ENCODE results near the gene TPCN2. TPM values are rescaled to one million over a fixed set of nuclear protein-coding genes. Genes with fewer than 3 reads are reported as not detected.

The TPCN2 gene
- total RNA-seq, 1 experiment from 2014 or later, result 5.5 TPM

DNA sequence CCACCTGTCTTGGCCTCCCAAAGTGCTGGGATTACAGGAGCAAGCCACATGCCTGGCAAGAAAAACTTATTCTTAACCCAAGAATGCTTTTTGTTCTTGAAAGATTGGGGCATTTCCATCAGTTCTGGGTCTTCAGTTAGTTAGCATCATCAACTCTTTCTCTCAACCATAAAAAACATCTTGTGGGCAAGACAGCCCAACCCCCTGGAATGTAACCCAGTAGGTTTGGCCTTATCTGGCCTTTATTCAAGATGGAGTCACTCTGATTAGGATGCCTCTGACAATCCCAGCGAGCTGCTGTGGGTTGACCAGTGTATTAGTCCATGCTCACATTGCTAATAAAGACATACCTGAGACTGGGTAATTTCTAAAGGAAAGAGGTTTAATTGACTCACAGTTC, 9.2 kb upstream of the TPCN2 start:
- H3K36me3 ChIP-seq, result no peaks in the 10 kb centered on the region
- no peaks in the 10 kb centered on the region for H3K27me3 ChIP-seq
- DNase-seq, result no peak
- H3K4me1 ChIP-seq, result peaks cover 7% of the 10 kb centered on the region; the same call in 1 of the 2 replicates
- H3K27ac ChIP-seq, result no peak overlapping the region
- no peak overlapping the region for H3K4me3 ChIP-seq
- H3K9me3 ChIP-seq (replicated peaks), result no peaks in the 10 kb centered on the region

DNA sequence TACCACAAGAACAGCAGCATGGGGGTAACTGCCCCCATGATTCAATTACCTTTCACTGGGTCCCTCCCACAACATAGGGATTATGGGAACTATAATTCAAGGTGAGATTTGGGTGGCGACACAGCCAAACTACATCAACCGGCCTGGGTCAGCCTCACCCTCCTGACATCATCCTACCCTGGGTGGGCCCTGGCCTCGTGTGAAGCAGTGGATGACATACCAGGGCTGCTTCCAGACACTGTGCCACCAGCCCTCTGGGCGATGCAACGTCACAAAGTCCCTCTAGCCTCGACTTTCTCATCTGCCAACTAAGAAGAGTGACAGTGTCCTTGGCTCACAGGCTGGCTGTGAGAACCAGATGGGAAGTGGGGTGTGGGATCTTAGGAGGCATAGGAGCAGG, 8.7 kb upstream of the TPCN2 start:
- Histone ChIP-seq H3K27me3 (no peaks in the 10 kb centered on the region), H3K4me3 (no peak overlapping the region), H3K27ac (no peak overlapping the region), H3K9me3 (replicated peaks) (no peaks in the 10 kb centered on the region), H3K36me3 (no peaks in the 10 kb centered on the region), H3K4me1 (peaks cover 7% of the 10 kb centered on the region; the same call in 1 of the 2 replicates)
- no peak for DNase-seq

DNA sequence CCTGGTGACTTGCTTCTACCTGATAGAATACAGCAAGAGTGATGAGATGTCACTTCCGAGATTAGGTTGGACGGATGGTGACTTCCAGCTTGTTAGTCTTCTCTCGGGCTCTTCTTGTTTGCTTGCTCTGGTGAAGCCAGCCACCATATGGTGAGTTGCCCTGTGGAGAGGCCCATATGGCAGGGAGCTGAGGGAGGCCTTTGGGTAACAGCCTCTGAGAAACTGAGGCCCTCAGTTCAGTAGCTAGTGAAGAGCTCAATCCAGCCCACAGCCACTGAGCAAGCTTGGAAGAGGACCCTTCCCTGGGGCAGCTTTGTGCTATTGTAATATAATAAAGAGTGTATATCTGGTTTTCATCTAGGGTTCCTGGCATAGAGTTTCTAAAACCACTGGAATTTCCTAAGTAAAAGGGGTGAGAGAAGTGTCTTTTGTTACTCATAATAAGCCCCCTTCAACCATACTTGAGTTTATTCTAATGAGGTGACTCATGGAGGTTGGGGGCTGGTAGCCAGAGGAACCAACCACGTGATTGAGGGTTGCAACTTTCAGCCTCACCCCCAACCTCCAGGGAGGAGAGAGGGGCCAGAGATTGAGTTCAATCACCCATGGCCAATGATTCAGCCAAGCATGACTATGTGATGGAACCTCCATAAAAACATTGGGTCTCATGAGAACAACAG, 8.0 kb upstream of the TPCN2 start:
- Histone ChIP-seq H3K9me3 (replicated peaks) (no peaks in the 10 kb centered on the region), H3K36me3 (no peaks in the 10 kb centered on the region), H3K27ac (no peak overlapping the region), H3K4me1 (peaks cover 7% of the 10 kb centered on the region; the same call in 1 of the 2 replicates), H3K27me3 (no peaks in the 10 kb centered on the region), H3K4me3 (no peak overlapping the region)
- peak in 1 of 2 experiments; percentile 22 for DNase-seq

DNA sequence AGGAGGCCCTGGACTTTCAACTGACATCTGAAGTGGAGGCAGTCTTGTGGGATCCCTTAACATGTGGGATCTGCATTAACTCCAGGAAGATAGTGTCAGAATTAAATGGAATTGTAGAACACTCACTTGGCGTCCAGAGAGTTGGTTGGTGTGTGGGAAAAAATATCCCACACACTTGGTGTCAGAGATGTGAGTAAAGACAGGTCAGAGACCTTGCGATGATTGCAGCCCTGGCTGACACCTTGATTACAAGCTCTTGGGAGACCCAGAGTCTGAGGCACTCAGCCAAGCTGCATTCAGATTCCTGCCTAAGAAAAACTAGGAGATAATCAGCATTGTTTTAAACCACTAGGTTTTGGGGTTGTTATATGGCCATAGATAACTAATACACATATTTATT, 7.2 kb upstream of the TPCN2 start:
- no peaks in the 10 kb centered on the region for H3K36me3 ChIP-seq
- H3K9me3 ChIP-seq (replicated peaks), result no peaks in the 10 kb centered on the region
- no peak overlapping the region for H3K27ac ChIP-seq
- no peaks in the 10 kb centered on the region for H3K27me3 ChIP-seq
- no peak for DNase-seq
- no peak overlapping the region for H3K4me3 ChIP-seq
- H3K4me1 ChIP-seq, result peaks cover 7% of the 10 kb centered on the region; the same call in 1 of the 2 replicates

- H3K9me3 ChIP-seq (replicated peaks), result no peaks in the 10 kb centered on the region
- peak; percentile 45 to 54 for DNase-seq
- no peak overlapping the region for H3K4me3 ChIP-seq
- H3K27ac ChIP-seq, result no peak overlapping the region
- no peaks in the 10 kb centered on the region for H3K36me3 ChIP-seq
- H3K4me1 ChIP-seq, result peaks cover 7% of the 10 kb centered on the region; the same call in 1 of the 2 replicates
- no peaks in the 10 kb centered on the region for H3K27me3 ChIP-seq
Measured at GRCh38 chr11:69044111-69045013, 4.4 kb upstream of the TPCN2 start.

DNA sequence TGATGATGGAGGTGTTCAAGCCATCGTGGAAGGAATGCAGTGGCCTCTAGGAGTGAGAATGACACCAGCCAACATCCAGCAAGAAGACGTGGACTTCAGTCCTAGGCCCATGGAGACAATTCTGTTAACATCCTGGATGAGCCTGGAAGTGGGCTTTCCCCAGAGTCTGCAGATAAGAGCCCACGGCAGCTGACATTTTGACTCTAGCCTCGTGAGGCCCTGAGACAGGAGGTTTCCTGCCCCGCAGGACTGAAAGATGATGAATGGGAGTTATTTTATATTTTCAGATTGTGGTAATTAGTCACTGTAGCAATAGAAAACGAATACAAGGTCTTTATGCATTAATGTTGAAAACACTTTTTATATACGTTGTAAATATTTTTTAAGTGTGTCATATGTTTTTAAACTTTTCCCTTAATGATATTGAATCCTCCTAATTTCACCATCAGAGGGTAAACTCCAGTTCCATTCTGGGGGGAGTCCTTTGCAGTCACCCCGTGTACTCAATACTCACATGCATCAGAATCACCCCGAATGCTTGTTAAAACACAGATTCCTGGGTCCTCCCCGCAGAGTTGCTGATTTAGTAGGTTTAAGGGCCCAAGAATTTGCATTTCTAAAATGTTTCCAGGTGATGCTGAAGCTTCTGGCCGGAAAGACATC, 570 bp upstream of the TPCN2 start:
- Histone ChIP-seq H3K9me3 (replicated peaks) (no peaks in the 10 kb centered on the region), H3K4me3 (peak overlapping the region; percentile 75), H3K4me1 (peaks cover 11% of the 10 kb centered on the region), H3K27me3 (no peaks in the 10 kb centered on the region), H3K27ac (no peak overlapping the region), H3K36me3 (no peaks in the 10 kb centered on the region)
- peak in 1 of 2 experiments; percentile 20 for DNase-seq

DNA sequence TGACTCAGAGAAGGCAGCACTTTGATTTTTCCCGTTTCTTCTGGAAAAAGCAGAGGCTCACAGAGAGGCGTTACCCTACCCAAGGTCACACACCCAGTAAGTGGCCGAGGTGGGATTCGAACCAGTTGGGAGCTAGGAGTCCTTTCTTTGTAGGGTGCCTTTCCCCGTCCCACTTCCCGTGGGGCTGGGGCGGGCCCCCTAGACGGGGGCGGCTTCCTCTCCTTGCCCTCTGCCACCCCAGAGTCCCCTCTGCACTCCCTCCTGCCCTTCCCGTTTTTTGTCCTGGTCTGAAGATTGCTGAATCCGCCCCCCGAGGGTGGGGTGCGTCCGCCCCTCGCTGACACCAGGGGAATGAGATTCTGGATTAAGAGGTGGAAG, 747 bp downstream of the TPCN2 start:
- Histone ChIP-seq H3K4me1 (peaks cover 11% of the 10 kb centered on the region), H3K27me3 (no peaks in the 10 kb centered on the region), H3K36me3 (no peaks in the 10 kb centered on the region), H3K4me3 (peak overlapping the region; percentile 75), H3K9me3 (replicated peaks) (no peaks in the 10 kb centered on the region), H3K27ac (peak overlapping the region; percentile 39)
- DNase-seq, result peak in 1 of 2 experiments; percentile 23

GRCh38 chr11:69050592-69051380, 2.1 kb downstream of the TPCN2 start:
- H3K36me3 ChIP-seq, result no peaks in the 10 kb centered on the region
- no peak for DNase-seq

GRCh38 chr11:69051381-69052342, 2.9 kb downstream of the TPCN2 start:
- Histone ChIP-seq H3K36me3 (no peaks in the 10 kb centered on the region), H3K4me3 (no peak overlapping the region), H3K27ac (no peak overlapping the region), H3K4me1 (peaks cover 11% of the 10 kb centered on the region), H3K27me3 (no peaks in the 10 kb centered on the region), H3K9me3 (replicated peaks) (no peaks in the 10 kb centered on the region)
- no peak for DNase-seq

More at GRCh38 chr11:69050592-69051380, 2.1 kb downstream of the TPCN2 start:
- no peaks in the 10 kb centered on the region for H3K9me3 ChIP-seq (replicated peaks)
- no peaks in the 10 kb centered on the region for H3K27me3 ChIP-seq
- H3K27ac ChIP-seq, result no peak overlapping the region
- H3K4me3 ChIP-seq, result no peak overlapping the region
- H3K4me1 ChIP-seq, result peaks cover 11% of the 10 kb centered on the region

DNA sequence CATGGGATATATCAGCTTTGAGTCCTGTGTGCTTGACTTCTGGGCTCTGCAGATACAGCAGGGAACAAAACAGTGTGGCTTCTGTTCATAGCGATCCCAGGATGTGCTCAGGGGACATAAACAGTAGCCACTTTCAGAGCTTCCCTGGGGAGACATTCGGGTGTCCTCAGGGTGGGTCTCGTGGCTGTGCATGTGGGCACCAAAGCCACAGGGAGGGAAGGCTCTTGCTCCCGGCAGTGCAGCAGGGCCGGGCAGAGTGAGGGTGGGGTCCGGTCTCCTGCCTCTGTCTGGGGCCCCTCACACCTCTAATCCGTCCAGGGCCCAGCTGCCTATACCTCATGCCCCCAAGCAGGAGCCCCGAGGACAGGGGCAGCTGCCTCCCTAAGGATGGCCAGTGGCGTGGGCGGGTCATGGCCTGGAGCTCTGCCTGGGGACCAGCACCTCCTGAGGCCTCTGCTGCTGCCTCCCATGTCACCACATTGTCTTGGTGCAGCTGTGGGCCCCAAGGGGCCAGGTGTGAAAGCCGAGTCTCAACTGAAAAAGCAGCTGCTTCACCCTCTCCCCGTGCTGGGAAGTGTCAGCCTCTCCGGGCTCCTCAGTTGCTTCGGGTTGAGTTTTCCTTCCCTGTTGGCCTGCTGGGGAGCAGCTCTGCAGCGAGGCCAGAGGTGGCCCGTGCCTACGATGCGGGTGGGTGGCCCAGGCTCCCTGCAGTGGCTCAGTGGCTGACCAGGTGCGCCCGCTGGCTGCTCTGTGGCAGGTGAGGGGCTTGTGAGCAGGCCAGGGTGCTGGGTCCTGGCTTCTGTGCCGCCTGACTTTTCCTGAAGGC, 3.8 kb downstream of the TPCN2 start:
- DNase-seq, result peak; percentile 51 to 66
- Histone ChIP-seq H3K36me3 (no peaks in the 10 kb centered on the region), H3K27ac (no peak overlapping the region)

DNA sequence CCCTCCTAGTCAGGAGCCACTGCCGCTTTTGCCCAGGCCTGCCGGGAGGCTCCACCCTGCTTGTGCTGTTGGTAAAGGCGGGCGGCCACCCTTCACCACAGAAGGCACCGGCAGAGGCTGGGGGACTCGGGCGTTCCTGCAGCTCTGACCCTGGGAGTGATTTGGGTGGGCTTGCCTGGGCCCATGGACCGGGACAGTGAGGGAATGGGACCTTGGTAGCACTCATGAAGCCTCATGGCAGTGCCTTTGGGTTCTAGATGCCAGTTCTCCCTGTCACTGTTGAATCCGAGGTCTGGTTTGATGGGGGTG, 4.4 kb downstream of the TPCN2 start:
- peaks cover 11% of the 10 kb centered on the region for H3K4me1 ChIP-seq
- H3K4me3 ChIP-seq, result no peak overlapping the region
- H3K9me3 ChIP-seq (replicated peaks), result no peaks in the 10 kb centered on the region
- H3K27me3 ChIP-seq, result no peaks in the 10 kb centered on the region
- H3K27ac ChIP-seq, result no peak overlapping the region
- no peaks in the 10 kb centered on the region for H3K36me3 ChIP-seq
- DNase-seq, result no peak

More for the DNA sequence above, 3.8 kb downstream of the TPCN2 start:
- Histone ChIP-seq H3K4me3 (no peak overlapping the region), H3K9me3 (replicated peaks) (no peaks in the 10 kb centered on the region), H3K27me3 (no peaks in the 10 kb centered on the region), H3K4me1 (peaks cover 11% of the 10 kb centered on the region)

DNA sequence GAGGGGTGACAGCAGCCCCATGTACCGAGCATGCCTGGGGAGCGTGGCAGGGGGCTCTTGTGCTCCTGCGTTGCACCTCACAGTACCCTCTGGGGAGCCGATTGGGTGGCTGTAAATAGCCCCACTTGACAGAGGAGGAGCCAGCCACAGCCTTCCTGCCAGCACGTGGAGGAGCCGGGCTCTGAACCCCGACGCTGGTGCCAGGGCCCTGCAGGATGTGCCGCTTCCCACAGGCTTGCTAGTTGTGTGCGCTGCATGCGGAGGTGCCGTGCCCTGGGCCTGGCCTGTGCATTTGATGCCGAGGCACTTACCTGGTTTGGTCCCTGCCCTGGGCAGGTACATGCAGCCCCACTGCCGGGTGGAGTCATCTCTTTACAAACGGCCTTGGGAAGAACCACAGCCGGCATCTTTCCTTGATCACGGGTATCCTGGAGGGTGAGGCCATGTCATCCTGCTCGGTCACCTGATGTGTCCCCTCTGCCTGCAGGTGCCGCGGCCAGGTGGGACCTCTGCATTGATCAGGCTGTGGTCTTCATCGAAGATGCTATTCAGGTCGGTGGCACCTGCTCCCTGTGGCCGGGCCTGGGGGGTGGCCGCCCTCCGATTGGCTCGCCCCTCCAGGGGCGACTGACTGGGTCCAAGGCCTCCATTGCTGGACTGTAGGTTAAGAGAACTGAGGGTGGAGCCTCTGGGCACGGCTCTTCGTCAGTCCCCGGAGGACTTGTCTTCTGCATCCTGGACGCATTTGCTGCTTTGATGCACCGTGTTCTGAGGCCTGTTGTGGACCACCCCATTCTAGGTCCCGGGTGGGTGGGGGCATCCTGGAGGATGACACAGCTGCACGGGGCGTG, 5.0 kb downstream of the TPCN2 start:
- DNase-seq, result no peak
- no peaks in the 10 kb centered on the region for H3K36me3 ChIP-seq
- H3K4me1 ChIP-seq, result peaks cover 11% of the 10 kb centered on the region
- H3K4me3 ChIP-seq, result no peak overlapping the region
- H3K27me3 ChIP-seq, result no peaks in the 10 kb centered on the region
- no peak overlapping the region for H3K27ac ChIP-seq
- H3K9me3 ChIP-seq (replicated peaks), result no peaks in the 10 kb centered on the region
